Memory B cell (primary cell): Measurements from ENCODE around the gene TCN2.
"Not testable (repeated sequence)": the region's sequence is repeated elsewhere in the genome, so short reads cannot be mapped to it uniquely, and the experiment has no call there.

Experiments
- ATAC-seq: fragments of 150-1000 bp; cut with Tn5 transposase; 2 replicates; pipeline ENCODE4 v1.10.0; 2021; ENCODE audit warnings: low read depth, mild to moderate bottlenecking, moderate library complexity
- DNase-seq, 2 donors: peaks; one replicate each; pipeline ENCODE4 v3.0.0; 2022; ENCODE audit warnings: low spot score in 2 of 2
- H3K27ac Mint-ChIP-seq: one replicate; pipeline ENCODE4 v1.8.0; 2022; ENCODE audit warnings: mild to moderate bottlenecking, moderate library complexity, mixed read lengths
- H3K27me3 Mint-ChIP-seq: one replicate; pipeline ENCODE4 v1.8.0; 2022; ENCODE audit warnings: mixed read lengths
- H3K36me3 Mint-ChIP-seq: one replicate; pipeline ENCODE4 v1.8.0; 2022; ENCODE audit warnings: mild to moderate bottlenecking, mixed read lengths
- H3K4me1 Mint-ChIP-seq: one replicate; pipeline ENCODE4 v1.8.0; 2022; ENCODE audit warnings: mixed read lengths
- H3K4me3 Mint-ChIP-seq: one replicate; pipeline ENCODE4 v1.8.0; 2022; ENCODE audit warnings: mild to moderate bottlenecking, moderate library complexity, mixed read lengths
- H3K9me3 Mint-ChIP-seq: one replicate; pipeline ENCODE4 v1.8.0; 2022; ENCODE audit warnings: mixed read lengths

Gene TCN2

GRCh38 chr22:30609260-30610185, 2.5 kb downstream of the TCN2 start:
- Mint-ChIP-seq H3K9me3 (no peaks in the 10 kb centered on the region), H3K27me3 (peaks cover 4% of the 10 kb centered on the region), H3K4me3 (no peak overlapping the region), H3K27ac (no peak overlapping the region), H3K36me3 (no peaks in the 10 kb centered on the region), H3K4me1 (peaks cover 23% of the 10 kb centered on the region)
- DNase-seq (no peak), ATAC-seq (peak; percentile 25)

DNA sequence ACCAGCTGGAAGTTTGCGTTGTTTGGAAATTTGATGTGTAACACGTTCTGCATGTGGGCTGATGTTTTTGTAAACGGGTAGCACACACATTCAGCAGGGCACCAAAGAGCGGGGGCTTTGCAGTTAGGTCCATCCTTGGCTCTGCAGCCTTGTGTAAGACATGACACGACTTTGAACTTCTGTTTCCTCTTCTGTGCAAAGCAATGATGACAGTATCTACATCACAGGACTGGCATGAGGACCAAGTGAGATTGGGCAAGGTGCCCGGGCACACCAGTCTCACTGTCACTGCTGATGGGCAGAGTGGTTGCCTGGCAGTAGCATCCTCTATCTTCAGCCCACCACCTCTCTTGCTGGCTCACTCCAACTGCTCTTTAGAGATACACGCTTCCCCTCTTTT, 3.3 kb downstream of the TCN2 start:
- Mint-ChIP-seq H3K9me3 (no peaks in the 10 kb centered on the region), H3K4me1 (peaks cover 23% of the 10 kb centered on the region), H3K27me3 (peaks cover 4% of the 10 kb centered on the region), H3K4me3 (no peak overlapping the region), H3K36me3 (no peaks in the 10 kb centered on the region), H3K27ac (no peak overlapping the region)
- ATAC-seq, result no peak
- no peak for DNase-seq

DNA sequence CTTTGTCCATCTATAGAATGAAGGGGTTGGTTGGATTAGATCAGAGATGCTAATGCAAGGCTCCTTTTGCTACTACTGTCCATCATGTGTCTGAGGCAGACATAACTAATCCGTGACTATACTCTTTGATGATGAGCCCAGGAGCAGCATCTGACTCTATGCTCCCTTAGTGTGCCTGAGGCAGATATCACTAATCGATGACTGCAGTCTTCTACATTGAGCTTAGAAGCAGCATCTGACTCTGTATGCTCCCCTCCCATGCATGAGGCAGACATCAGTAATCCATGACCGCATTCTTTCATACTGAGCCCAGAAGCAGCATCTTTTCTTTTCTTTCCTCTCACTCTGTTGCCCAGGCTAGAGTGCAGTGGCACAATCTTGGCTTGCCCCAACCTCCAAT, 4.2 kb downstream of the TCN2 start:
- Mint-ChIP-seq H3K4me1 (peaks cover 18% of the 10 kb centered on the region), H3K36me3 (no peaks in the 10 kb centered on the region), H3K27me3 (peaks cover 4% of the 10 kb centered on the region), H3K9me3 (no peaks in the 10 kb centered on the region), H3K4me3 (no peak overlapping the region), H3K27ac (no peak overlapping the region)
- DNase-seq, result no peak
- ATAC-seq, result no peak

GRCh38 chr22:30612789-30613188, 5.8 kb downstream of the TCN2 start:
- Mint-ChIP-seq H3K36me3 (no peaks in the 10 kb centered on the region), H3K4me1 (peaks cover 8% of the 10 kb centered on the region), H3K4me3 (no peak overlapping the region), H3K27ac (no peak overlapping the region), H3K27me3 (peaks cover 9% of the 10 kb centered on the region), H3K9me3 (no peaks in the 10 kb centered on the region)
- DNase-seq (no peak), ATAC-seq (no peak)

DNA sequence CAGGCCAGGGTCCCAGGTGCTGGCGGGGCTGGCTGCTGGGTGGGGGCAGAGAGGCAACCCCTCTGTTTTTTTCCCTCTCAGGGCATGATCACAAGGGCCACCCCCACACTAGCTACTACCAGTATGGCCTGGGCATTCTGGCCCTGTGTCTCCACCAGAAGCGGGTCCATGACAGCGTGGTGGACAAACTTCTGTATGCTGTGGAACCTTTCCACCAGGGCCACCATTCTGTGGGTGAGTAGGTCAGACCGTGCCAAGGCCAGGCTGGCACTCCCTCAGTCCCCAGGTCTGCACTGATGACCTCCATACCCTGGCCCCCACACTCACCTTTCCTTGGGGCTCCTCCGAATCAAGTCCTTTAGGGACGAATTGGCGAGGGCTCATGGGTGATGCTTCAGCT, 7.3 kb downstream of the TCN2 start:
- peaks cover 9% of the 10 kb centered on the region for H3K27me3 Mint-ChIP-seq
- peaks cover 3% of the 10 kb centered on the region for H3K4me1 Mint-ChIP-seq
- no peaks in the 10 kb centered on the region for H3K9me3 Mint-ChIP-seq
- no peak overlapping the region for H3K27ac Mint-ChIP-seq
- no peak overlapping the region for H3K4me3 Mint-ChIP-seq
- DNase-seq, result no peak
- no peak for ATAC-seq
- H3K36me3 Mint-ChIP-seq, result no peaks in the 10 kb centered on the region

DNA sequence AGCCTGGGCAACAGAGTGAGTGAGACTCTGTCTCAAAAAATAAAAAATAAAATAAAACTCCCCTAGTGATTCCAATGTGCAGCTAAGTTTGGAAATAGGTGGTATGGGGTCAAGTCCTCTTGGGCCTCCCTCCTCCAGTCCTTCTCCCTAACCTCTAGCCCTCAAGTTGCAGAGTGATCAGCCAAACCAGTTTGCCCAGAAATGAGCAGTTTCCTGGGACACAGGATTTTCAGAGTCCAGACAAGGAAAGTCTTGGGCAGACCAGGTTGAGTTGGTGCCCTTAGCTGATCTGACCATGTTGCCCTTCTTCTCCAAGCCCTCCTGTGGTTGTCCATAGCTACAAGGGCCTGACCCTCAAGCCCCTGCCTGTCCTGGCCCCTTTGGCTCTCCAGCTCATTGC, 7.9 kb downstream of the TCN2 start:
- peaks cover 9% of the 10 kb centered on the region for H3K27me3 Mint-ChIP-seq
- ATAC-seq (no peak), DNase-seq (no peak)
- no peak overlapping the region for H3K27ac Mint-ChIP-seq
- no peaks in the 10 kb centered on the region for H3K36me3 Mint-ChIP-seq
- H3K9me3 Mint-ChIP-seq, result no peaks in the 10 kb centered on the region
- no peak overlapping the region for H3K4me3 Mint-ChIP-seq
- no peaks in the 10 kb centered on the region for H3K4me1 Mint-ChIP-seq

- Mint-ChIP-seq H3K27me3 (peaks cover 9% of the 10 kb centered on the region), H3K4me3 (no peak overlapping the region), H3K9me3 (no peaks in the 10 kb centered on the region), H3K36me3 (no peaks in the 10 kb centered on the region), H3K27ac (no peak overlapping the region), H3K4me1 (no peaks in the 10 kb centered on the region)
- DNase-seq (no peak), ATAC-seq (no peak)
These were observed 8.6 kb downstream of the TCN2 start for GRCh38 chr22:30615543-30615954.

GRCh38 chr22:30617819-30618218, 10.8 kb downstream of the TCN2 start:
- no peaks in the 10 kb centered on the region for H3K36me3 Mint-ChIP-seq
- no peak overlapping the region for H3K27ac Mint-ChIP-seq
- no peak overlapping the region for H3K4me3 Mint-ChIP-seq
- H3K9me3 Mint-ChIP-seq, result no peaks in the 10 kb centered on the region
- H3K27me3 Mint-ChIP-seq, result peaks cover 11% of the 10 kb centered on the region
- no peaks in the 10 kb centered on the region for H3K4me1 Mint-ChIP-seq
- DNase-seq (no peak), ATAC-seq (no peak)

DNA sequence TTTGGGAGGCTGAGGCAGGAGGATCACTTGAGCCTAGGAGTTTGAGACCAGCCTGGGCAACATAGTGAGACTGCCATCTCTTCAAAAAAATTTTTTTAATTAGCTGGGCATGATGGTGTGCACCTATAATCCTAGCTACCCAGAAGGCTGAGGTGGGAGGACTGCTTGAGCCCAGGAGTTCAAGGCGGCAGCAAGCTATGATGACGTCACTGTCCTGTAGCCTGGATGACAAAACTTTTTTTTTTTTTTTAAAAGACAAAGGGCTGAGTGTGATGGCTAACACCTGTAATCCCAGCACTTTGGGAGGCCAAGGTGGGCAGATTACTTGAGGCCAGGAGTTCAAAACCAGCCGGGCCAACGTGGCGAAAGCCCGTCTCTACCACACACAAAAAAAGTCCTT, 12.9 kb downstream of the TCN2 start:
- not testable (repeated sequence) for H3K9me3 Mint-ChIP-seq, H3K4me3 Mint-ChIP-seq, ATAC-seq, DNase-seq, H3K27ac Mint-ChIP-seq, H3K27me3 Mint-ChIP-seq, H3K36me3 Mint-ChIP-seq, H3K4me1 Mint-ChIP-seq

- H3K4me3 Mint-ChIP-seq, result no peak overlapping the region
- no peaks in the 10 kb centered on the region for H3K36me3 Mint-ChIP-seq
- H3K27ac Mint-ChIP-seq, result no peak overlapping the region
- DNase-seq (no peak), ATAC-seq (no peak)
- H3K9me3 Mint-ChIP-seq, result no peaks in the 10 kb centered on the region
- H3K4me1 Mint-ChIP-seq, result no peaks in the 10 kb centered on the region
- peaks cover 4% of the 10 kb centered on the region for H3K27me3 Mint-ChIP-seq
These were observed 19.4 kb downstream of the TCN2 start for GRCh38 chr22:30626413-30626812.

DNA sequence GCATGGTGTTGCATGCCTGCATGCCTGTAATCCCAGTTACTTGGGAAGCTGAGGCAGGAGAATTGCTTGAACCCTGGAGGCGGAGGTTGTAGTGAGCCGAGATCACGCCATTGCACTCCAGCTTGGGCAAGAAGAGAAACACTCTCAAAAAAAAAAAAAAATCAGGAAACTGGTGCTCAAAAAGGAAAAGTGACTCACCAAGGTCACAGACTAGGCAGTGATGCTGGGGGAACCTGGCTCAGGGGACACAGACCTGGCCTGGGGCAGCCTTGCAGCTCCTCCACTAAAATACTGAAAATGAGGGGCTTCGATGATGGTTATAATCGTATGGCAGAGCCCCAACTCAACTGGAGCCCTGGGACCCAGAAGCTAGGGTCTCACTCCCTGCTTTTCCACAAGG, 20.5 kb downstream of the TCN2 start:
- Mint-ChIP-seq H3K27me3 (peaks cover 2% of the 10 kb centered on the region), H3K9me3 (no peaks in the 10 kb centered on the region), H3K36me3 (no peaks in the 10 kb centered on the region), H3K4me1 (no peaks in the 10 kb centered on the region), H3K27ac (no peak overlapping the region), H3K4me3 (no peak overlapping the region)
- DNase-seq, result no peak
- ATAC-seq, result no peak

DNA sequence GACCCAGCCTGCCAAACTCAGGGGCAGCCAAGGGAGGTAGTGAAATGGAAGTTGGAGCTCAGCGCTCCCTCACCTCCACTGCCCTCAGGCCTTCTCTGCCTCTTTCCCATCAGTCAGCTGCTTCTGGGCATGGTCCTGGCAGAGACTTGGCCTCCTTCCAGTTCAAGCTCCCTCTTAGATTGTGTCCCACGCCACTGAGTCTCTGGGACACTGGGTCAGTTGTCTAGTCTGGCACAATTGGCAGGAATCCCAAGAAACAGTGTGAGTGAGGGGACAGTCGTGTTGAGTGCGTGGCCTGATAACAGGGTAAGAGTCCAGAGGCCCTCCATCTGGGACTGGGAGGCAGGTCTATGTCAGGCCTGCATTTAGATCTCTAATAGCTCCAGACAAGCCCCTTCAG, 21.5 kb downstream of the TCN2 start:
- H3K4me1 Mint-ChIP-seq, result no peaks in the 10 kb centered on the region
- no peak overlapping the region for H3K27ac Mint-ChIP-seq
- no peak for ATAC-seq
- H3K9me3 Mint-ChIP-seq, result no peaks in the 10 kb centered on the region
- no peak overlapping the region for H3K4me3 Mint-ChIP-seq
- H3K27me3 Mint-ChIP-seq, result peaks cover 2% of the 10 kb centered on the region
- H3K36me3 Mint-ChIP-seq, result no peaks in the 10 kb centered on the region
- DNase-seq, result no peak

DNA sequence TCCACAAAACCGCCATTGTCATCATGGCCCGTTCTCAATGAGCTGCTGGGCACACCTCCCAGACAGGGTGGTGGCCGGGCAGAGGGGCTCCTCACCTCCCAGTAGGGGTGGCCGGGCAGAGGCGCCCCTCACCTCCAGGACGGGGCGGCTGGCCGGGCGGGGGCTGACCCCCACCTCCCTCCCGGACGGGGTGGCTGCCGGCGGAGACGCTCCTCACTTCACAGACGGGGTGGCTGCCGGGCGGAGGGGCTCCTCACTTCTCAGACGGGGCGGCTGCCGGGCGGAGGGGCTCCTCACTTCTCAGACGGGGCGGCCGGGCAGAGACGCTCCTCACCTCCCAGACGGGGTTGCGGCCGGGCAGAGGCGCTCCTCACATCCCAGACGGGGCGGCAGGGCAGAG, 24.5 kb downstream of the TCN2 start:
- H3K27ac Mint-ChIP-seq, H3K4me3 Mint-ChIP-seq, H3K9me3 Mint-ChIP-seq, ATAC-seq, H3K36me3 Mint-ChIP-seq, H3K27me3 Mint-ChIP-seq, DNase-seq, H3K4me1 Mint-ChIP-seq: not testable (repeated sequence)

DNA sequence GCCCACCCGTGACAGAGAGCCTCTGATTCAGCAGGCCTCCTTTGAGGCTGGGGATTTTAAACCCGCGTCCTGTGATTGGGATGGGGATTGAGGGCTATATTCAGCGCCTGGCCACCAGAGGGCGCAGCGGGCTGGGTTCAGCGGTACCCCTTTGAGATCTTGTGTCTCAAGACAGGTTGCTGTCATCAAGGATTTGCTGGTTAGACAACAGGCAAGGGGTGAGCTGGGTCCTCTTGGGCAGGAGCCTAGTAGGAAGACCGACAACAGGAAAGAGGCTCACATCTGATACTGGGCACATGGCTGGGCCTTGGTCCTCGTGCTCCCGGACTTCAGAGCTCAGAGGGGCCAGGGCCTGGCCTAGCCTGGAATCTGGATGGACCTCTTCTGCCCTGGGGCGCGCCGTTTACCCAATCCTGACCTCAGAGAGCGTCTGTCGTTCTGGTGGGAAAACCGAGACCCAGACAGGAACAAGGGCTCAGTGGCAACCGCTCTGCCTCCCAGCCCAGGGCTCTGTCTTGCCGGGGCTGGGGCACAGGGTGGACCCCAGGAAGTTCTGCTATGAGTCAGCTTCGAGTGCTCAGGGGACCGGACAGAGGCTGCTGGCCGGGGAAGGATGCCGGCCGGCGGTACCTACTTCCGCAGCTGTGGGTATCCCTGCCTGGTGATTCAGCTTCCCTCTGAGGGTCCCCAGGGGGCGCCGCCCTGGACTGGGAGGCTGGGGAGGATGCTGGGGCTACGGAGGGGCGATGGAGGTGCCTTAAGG, 27.7 kb downstream of the TCN2 start:
- peaks cover 8% of the 10 kb centered on the region for H3K4me1 Mint-ChIP-seq
- no peaks in the 10 kb centered on the region for H3K27me3 Mint-ChIP-seq
- peak overlapping the region; percentile 92 for H3K4me3 Mint-ChIP-seq

More for the DNA sequence above, 27.7 kb downstream of the TCN2 start:
- Mint-ChIP-seq H3K36me3 (peaks cover 1% of the 10 kb centered on the region), H3K27ac (peak overlapping the region; percentile 93), H3K9me3 (peaks cover 3% of the 10 kb centered on the region)
- DNase-seq (peak; percentile 88 to 92), ATAC-seq (peak; percentile 64)
